HEK293T (cell line): Measurements from ENCODE around the gene CDKN2B-AS1.

Source experiments
- CTCF ChIA-PET: fragments of 350-600 bp; formaldehyde crosslinking; extraction: SDS; loops from one replicate; lab custom pipeline; 2021; ENCODE audit warnings: antibody characterized with exemption, inconsistent platforms; lab: Yijun Ruan, JAX
- POLR2A ChIA-PET: fragments of 350-600 bp; formaldehyde crosslinking; extraction: SDS; loops from one replicate; lab custom pipeline; 2020; ENCODE audit warnings: antibody characterized with exemption, inconsistent platforms; lab: Yijun Ruan, JAX
- DNase-seq: peaks from one replicate; pipeline ENCODE4 v3.0.0; 2012; ENCODE audit warnings: mixed read lengths; ENCODE audit errors: extremely low spot score
- ARNT ChIP-seq: fragments of 450-650 bp; IDR thresholded peaks from 2 replicates; pipeline ENCODE4 v1.6.1; 2017; ENCODE audit warnings: mild to moderate bottlenecking
- BHLHE40 ChIP-seq: fragments of 450-650 bp; IDR thresholded peaks from 2 replicates; pipeline ENCODE4 v1.6.1; 2016; ENCODE audit warnings: mild to moderate bottlenecking, moderate library complexity, borderline replicate concordance
- CTBP1 ChIP-seq: fragments of 450-650 bp; IDR thresholded peaks from 2 replicates; pipeline ENCODE4 v1.6.1; 2016; ENCODE audit warnings: borderline replicate concordance
- ELF4 ChIP-seq: fragments of 450-650 bp; IDR thresholded peaks from 2 replicates; pipeline ENCODE4 v1.6.1; 2017; ENCODE audit warnings: antibody characterized with exemption
- FOXA1 ChIP-seq: fragments of 450-650 bp; IDR thresholded peaks from 2 replicates; pipeline ENCODE4 v1.6.1; 2016; ENCODE audit warnings: mild to moderate bottlenecking
- FOXK2 ChIP-seq: fragments of 450-650 bp; IDR thresholded peaks from 2 replicates; pipeline ENCODE4 v1.6.1; 2016; ENCODE audit warnings: mild to moderate bottlenecking
- FOXM1 ChIP-seq: fragments of 450-650 bp; IDR thresholded peaks from 2 replicates; pipeline ENCODE4 v1.6.1; 2017; ENCODE audit warnings: mild to moderate bottlenecking, borderline replicate concordance
- HDGF ChIP-seq: fragments of 450-650 bp; IDR thresholded peaks from 2 replicates; pipeline ENCODE4 v1.6.1; 2017; ENCODE audit warnings: antibody characterized with exemption, borderline replicate concordance
- L3MBTL2 ChIP-seq: fragments of 450-650 bp; conservative IDR thresholded peaks from 2 replicates; pipeline ENCODE4 v1.6.1; 2016; ENCODE audit warnings: mild to moderate bottlenecking
- LEF1 ChIP-seq: fragments of 450-650 bp; IDR thresholded peaks from 2 replicates; pipeline ENCODE4 v1.6.1; 2017; ENCODE audit warnings: mild to moderate bottlenecking, borderline replicate concordance
- NFRKB ChIP-seq: fragments of 450-650 bp; IDR thresholded peaks from 2 replicates; pipeline ENCODE4 v1.6.1; 2016; ENCODE audit warnings: mild to moderate bottlenecking, moderate library complexity
- SP1 ChIP-seq: fragments of 450-650 bp; IDR thresholded peaks from 2 replicates; pipeline ENCODE4 v1.6.1; 2017
- SUZ12 ChIP-seq: fragments of 450-650 bp; IDR thresholded peaks from 2 replicates; pipeline ENCODE4 v1.6.1; 2016; ENCODE audit warnings: mild to moderate bottlenecking
- TARDBP ChIP-seq: fragments of 450-650 bp; IDR thresholded peaks from 2 replicates; pipeline ENCODE4 v1.6.1; 2016
- ZNF384 ChIP-seq: fragments of 450-650 bp; IDR thresholded peaks from 2 replicates; pipeline ENCODE4 v1.6.1; 2016
- TF ChIP-seq, protein P1 (sequence below): fragments of 450-650 bp; IDR thresholded peaks from 2 replicates; pipeline ENCODE4 v1.6.1; 2016

Gene CDKN2B-AS1

GRCh38 chr9:22147813-22148527 lies 153.4 kb downstream of the CDKN2B-AS1 start:
- TF ChIP-seq SP1 (no peak), ZNF384 (no peak), L3MBTL2 (no peak), HDGF (no peak), NFRKB (no peak), FOXK2 (no peak), FOXA1 (no peak), SUZ12 (no peak), LEF1 (no peak), ELF4 (no peak)
- TF ChIP-seq, protein P1, sequence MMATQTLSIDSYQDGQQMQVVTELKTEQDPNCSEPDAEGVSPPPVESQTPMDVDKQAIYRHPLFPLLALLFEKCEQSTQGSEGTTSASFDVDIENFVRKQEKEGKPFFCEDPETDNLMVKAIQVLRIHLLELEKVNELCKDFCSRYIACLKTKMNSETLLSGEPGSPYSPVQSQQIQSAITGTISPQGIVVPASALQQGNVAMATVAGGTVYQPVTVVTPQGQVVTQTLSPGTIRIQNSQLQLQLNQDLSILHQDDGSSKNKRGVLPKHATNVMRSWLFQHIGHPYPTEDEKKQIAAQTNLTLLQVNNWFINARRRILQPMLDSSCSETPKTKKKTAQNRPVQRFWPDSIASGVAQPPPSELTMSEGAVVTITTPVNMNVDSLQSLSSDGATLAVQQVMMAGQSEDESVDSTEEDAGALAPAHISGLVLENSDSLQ, result no peak
- DNase-seq, result no peak
- POLR2A ChIA-PET, result no interaction called here
- CTCF ChIA-PET, result interaction anchor here (0.6 to 1.0 kb wide), 2 partner anchors 56 to 91 kb away, joined by 3 to 4 read pairs; no protein-coding TSS in a partner anchor

DNA sequence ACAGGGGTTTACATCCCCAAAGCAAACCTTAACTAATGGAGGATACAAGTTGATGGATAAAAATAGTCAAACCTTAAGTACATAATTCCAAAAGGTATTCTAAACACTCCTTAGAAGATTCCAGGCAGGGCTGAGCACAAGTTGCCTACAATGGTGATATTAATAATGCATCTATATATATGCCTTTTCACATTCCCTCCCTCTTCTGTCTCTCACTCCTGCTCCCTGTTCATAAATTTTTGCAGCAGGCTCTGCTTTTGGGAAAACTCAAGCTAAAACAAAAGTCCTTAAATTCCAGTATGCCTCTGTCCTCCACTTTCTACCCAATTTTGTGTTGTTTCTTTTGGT lies 153.9 kb downstream of the CDKN2B-AS1 start:
- CTCF ChIA-PET, result interaction anchor here (0.6 kb wide), 1 partner anchor 55 kb away, joined by 3 read pairs; no protein-coding TSS in a partner anchor
- POLR2A ChIA-PET, result no interaction called here
- no peak for DNase-seq
- TF ChIP-seq L3MBTL2 (no peak), FOXA1 (no peak), FOXM1 (no peak), SP1 (no peak), ZNF384 (no peak), TARDBP (no peak), FOXK2 (no peak), SUZ12 (no peak), CTBP1 (no peak), LEF1 (no peak), ELF4 (no peak), NFRKB (no peak), BHLHE40 (no peak), ARNT (no peak), HDGF (no peak)
- TF ChIP-seq, protein P1, result no peak

- DNase-seq, result no peak
- TF ChIP-seq ZNF384 (no peak), ELF4 (no peak), L3MBTL2 (no peak), NFRKB (no peak), ARNT (no peak), FOXK2 (no peak), BHLHE40 (no peak), CTBP1 (no peak), FOXA1 (no peak), LEF1 (no peak), TARDBP (no peak)
- TF ChIP-seq, protein P1, result no peak
- CTCF ChIA-PET, result interaction anchor here (0.6 kb wide), 1 partner anchor 55 kb away, joined by 3 read pairs; no protein-coding TSS in a partner anchor
- POLR2A ChIA-PET, result no interaction called here
Observed at GRCh38 chr9:22148876-22149637, 154.5 kb downstream of the CDKN2B-AS1 start.

GRCh38 chr9:22154064-22154463 lies 159.5 kb downstream of the CDKN2B-AS1 start:
- ChIA-PET POLR2A (no interaction called here), CTCF (no interaction called here)
- DNase-seq, result no peak
- no peak for TF ChIP-seq ZNF384
- no peak for TF ChIP-seq ARNT
- no peak for TF ChIP-seq TARDBP
- TF ChIP-seq BHLHE40, result no peak
- no peak for TF ChIP-seq FOXA1

GRCh38 chr9:22156586-22156985 lies 162.0 kb downstream of the CDKN2B-AS1 start:
- TF ChIP-seq FOXM1, result no peak
- TF ChIP-seq NFRKB, result no peak
- no peak for TF ChIP-seq CTBP1
- TF ChIP-seq, protein P1, result no peak
- no peak for TF ChIP-seq SUZ12
- ChIA-PET POLR2A (no interaction called here), CTCF (no interaction called here)
- DNase-seq, result no peak
